GM19193 (cell line): ENCODE data around the gene SRRD.

Experiments used
- POLR2A ChIP-seq: IDR thresholded peaks from 4 replicates; pipeline ENCODE4 v1.6.1; 2011; ENCODE audit not compliant: insufficient read depth, insufficient read length; ENCODE audit errors: extremely low read depth

SRRD gene

DNA sequence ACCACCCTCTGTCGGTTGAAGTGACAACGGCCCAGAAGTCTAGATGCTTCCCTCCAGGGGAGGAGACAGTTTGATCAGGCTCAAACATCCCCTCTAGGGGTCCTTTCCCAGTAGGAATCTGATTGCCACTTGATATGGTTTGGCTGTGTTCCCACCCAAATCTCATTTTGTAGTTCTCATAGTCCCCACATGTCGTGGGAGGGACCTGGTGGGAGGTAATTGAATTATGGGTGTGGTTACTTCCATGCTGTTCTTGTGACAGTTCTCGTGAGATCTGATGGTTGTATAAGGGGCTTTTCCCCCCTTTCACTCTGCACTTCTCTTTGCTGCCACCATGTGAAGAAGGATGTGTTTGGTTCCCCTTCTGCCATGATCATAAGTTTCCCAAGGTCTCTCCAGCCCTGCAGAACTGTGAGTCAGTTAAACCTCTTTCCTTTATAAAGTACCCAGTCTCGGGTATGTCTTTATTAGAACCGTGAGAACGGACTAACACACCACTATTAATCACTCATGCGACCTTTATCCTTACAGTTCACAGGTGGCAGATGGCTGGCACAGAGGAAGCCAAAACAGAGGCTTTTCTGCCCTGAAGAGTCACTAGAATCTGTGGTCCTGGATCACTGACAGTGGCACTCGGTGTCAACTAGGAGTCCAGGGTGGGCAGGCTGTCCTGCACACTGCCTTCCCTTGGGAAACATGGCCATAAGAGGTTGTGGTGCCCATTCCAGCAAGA is 33.1 kb upstream of the SRRD start:
- TF ChIP-seq POLR2A: no peak

DNA sequence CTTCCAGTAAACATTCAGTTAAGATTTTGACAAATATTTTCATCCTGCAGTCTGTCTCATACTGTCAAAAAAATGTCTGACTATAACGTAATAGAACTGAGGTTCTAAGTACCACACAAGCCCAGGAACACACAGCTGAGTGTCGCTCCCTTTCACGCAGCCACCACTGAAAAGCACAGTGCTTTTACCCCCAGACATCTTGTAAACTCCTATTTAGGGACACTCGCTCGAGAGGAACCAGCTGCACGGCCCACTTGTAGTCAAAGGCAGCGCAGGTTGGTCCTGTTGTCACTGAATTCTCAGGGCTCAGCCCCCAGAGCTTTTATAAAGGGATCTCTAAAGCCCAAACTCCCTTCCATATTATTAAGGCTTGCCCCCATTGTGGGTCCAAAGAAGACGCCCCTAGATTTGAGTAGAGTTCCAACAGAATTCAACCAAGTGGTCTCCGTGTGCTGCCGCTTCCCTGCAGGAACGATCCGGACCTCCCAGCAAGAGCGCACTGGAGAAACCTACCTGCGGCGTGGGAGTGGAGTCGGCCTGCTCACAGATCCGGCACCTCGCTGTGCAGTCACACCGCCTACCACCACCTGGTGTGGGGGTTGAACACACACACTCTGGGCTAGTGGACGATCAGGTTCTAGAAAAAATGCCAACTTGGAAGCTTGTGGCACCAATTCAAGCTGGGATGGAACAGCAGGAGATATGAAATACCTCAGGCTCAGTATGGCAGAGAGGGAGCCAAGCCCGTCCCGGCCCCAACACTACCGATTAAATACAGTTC is 31.3 kb upstream of the SRRD start:
- no peak for TF ChIP-seq POLR2A

DNA sequence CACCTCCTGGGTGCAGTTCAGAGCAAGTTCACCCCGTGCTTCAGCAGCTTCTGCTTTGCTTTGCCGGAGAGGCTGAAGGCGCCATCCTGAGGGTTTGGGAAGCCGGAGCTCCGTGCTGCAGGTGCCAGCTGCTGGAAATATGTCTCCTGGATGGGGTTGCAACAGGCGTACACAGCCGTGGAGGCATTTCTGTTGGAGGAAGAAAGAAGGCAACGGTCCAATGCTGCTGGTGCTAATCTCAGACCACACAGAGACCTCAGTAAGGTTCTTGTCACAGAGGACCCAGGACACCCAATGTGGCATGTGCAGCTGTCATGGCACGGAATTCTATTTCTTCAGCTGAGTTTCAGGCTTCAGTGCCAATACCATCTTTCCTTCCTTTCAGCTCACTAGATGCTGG is 30.5 kb upstream of the SRRD start:
- no peak for TF ChIP-seq POLR2A

- TF ChIP-seq POLR2A: no peak
Observed at GRCh38 chr22:26453812-26454500, 29.7 kb upstream of the SRRD start.

- no peak for TF ChIP-seq POLR2A
Observed at GRCh38 chr22:26457661-26458272, 25.9 kb upstream of the SRRD start.

- TF ChIP-seq POLR2A: no peak
Observed at GRCh38 chr22:26460202-26460601, 23.5 kb upstream of the SRRD start.

DNA sequence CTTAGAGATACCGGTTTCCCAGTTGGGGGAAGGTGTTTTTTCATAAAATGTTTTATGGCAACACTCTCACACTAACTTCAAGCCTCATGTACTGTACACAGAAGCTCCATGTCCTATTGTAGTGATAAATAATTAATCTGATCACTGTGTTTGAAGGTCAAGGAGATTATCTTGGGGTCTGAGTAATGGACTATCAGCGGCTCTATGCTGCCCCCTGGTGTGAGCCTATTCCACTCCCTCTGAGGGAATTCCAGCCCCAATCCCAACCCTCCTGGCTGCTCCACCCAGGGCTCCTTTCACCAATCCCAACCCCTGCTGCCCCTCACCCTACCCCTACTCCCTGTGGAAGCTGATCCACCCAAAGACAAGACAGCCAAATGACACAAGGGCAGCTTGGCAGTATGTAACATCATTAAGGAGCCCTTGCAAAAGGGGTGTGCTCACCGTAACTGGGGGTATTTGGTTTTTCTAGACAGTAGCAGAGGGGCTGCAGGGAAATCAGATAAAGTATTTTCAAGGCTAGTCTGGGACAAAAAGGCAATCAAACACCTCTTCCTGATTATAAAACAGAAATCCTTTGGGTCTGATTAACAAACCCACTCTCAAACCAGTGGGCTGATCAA is 22.4 kb upstream of the SRRD start:
- no peak for TF ChIP-seq POLR2A

DNA sequence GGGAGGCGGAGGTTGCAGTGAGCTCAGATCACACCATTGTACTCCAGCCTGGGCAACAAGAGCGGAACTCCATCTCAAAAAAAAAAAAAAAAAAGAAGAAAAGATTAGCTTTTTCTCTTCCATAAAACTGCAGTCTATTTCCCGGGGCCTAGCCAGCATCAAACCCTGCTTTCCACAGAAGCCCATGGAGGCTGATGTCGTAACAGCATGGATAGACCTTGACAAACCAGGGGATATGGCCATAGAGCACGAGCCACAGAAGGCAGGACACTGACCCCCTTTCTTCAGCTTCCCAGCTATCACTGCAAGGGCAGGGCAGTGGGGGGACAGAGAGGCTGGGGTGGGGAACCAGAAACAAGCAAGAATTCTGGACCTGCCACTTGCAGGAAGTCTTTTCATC is 21.6 kb upstream of the SRRD start:
- no peak for TF ChIP-seq POLR2A

DNA sequence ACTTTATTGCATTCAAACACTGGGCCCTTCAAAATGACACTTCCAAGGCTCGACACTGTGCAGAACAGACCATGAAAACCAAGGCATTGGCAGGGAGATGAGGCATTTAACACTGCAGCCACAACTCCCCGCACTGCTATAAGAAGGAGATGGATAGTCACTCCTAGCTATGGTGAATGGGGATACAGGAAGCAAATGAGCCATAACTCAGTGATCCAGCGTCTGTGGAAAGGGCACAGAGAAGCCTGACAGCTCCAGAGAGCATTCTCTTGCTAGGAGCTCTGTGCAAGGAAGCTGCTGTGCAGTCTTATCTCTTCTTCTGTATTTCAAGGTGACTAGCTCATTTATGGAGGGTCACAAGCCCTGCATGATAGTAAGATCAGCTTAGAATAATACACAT is 21.0 kb upstream of the SRRD start:
- TF ChIP-seq POLR2A: no peak

DNA sequence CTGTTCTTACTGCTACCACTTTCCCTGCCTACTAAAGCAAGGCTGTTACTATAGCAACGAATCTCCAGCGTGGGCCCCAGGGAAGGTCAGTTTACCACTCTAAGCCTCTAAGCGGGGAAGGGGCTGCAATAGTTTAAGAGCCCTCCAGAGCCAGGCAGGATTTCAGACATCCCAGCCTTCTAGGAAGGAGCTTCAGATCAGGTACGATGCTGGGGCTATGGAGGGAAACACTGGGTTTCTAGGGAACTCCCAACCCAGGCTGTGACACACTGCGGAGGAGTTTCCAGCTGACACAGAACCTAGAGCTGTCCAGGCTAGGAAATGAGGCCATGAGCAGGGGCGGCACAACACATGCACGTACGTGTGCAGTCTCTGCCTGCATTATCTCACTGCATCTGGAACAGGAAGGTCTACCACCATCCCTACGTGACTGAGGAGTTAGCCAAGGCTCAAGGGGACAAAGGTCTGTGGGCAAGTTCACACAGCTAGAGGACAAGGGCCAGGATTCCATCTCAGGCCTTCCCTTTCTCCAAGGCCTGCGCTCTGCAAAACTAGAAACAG is 20.5 kb upstream of the SRRD start:
- TF ChIP-seq POLR2A: no peak

DNA sequence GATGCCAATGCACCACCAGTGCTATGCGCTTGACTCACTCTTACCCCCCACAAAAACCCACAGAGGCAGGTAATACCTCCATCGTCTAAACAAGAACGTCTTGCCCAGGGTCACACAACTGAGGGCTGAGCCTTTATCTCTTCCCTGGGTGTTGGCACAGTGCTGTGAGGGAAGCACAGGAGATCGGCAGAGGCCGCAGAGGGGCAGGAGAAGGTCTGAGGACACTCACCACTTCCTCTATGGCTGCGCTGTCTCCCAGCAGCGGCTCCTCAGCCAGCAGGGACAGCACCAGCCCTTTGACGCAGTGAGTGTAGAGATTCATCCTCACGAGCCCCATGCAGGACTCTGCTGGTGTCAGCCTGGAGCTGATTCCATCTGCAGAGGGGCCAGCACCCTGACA is 20.0 kb upstream of the SRRD start:
- TF ChIP-seq POLR2A: no peak

- no peak for TF ChIP-seq POLR2A
Observed at GRCh38 chr22:26464312-26464711, 19.4 kb upstream of the SRRD start.

DNA sequence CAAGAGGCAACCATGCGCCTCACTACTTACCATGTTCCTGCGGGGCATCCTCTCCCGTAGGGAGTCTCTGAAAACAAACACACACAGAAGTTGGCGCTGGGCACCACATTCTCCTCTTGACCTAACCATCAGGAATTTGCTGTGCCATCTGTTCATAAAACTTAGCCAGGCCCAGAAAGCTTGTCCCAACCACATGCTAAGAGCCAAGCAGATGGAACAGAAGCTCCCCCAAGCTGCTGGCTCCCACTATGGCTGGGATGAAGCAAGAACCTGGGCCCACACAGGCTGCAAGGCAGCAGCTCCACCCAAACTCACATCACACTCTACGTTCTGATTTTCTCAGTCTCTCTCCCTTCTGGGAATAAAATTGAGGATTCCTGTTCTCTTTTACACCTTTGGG is 17.5 kb upstream of the SRRD start:
- no peak for TF ChIP-seq POLR2A

GRCh38 chr22:26470807-26471206 is 12.9 kb upstream of the SRRD start:
- TF ChIP-seq POLR2A: no peak
